ENCODE data around the gene MS4A2.

Gene MS4A2

GRCh38 chr11:60118338-60118737 is 29.9 kb downstream of the MS4A2 start:
- no peak overlapping the region for H3K4me2 ChIP-seq (ENCODE audit: insufficient read depth, low read length)
- H4K20me1 ChIP-seq (ENCODE audit: insufficient read depth, low read length), result no peaks in the 10 kb centered on the region
- DNase-seq, result no peak
- no peak overlapping the region for H2AFZ ChIP-seq (ENCODE audit: low read depth, low read length)
- H3K9me3 ChIP-seq (ENCODE audit: insufficient read depth, low read length, severe bottlenecking), result no peaks in the 10 kb centered on the region
- TF ChIP-seq, protein P1, sequence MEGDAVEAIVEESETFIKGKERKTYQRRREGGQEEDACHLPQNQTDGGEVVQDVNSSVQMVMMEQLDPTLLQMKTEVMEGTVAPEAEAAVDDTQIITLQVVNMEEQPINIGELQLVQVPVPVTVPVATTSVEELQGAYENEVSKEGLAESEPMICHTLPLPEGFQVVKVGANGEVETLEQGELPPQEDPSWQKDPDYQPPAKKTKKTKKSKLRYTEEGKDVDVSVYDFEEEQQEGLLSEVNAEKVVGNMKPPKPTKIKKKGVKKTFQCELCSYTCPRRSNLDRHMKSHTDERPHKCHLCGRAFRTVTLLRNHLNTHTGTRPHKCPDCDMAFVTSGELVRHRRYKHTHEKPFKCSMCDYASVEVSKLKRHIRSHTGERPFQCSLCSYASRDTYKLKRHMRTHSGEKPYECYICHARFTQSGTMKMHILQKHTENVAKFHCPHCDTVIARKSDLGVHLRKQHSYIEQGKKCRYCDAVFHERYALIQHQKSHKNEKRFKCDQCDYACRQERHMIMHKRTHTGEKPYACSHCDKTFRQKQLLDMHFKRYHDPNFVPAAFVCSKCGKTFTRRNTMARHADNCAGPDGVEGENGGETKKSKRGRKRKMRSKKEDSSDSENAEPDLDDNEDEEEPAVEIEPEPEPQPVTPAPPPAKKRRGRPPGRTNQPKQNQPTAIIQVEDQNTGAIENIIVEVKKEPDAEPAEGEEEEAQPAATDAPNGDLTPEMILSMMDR (IDR thresholded peaks at IDR 0.05; ENCODE audit: borderline replicate concordance, extremely low read depth, low read length, poor library complexity, severe bottlenecking), result no peak
- no peak for TF ChIP-seq EZH2 (IDR thresholded peaks at IDR 0.05; ENCODE audit: borderline replicate concordance, low read depth, low read length, severe bottlenecking)
- no peak for ATAC-seq (ENCODE audit: insufficient read depth, low read depth)
- H3K36me3 ChIP-seq (ENCODE audit: insufficient read depth, low read length), result no peaks in the 10 kb centered on the region
- no peaks in the 10 kb centered on the region for H3K79me2 ChIP-seq (ENCODE audit: insufficient read depth, low read length)
- no peak overlapping the region for H3K4me3 ChIP-seq (ENCODE audit: low read depth in 1 of 2, low read length in 2 of 2)
- no peaks in the 10 kb centered on the region for H3K27me3 ChIP-seq (ENCODE audit: insufficient read depth, low read length, poor library complexity)
- no peak overlapping the region for H3K9ac ChIP-seq (ENCODE audit: low read depth, low read length)
- H3K4me1 ChIP-seq (ENCODE audit: insufficient read depth, low read length), result no peaks in the 10 kb centered on the region
- no peak overlapping the region for H3K27ac ChIP-seq (ENCODE audit: low read length)

DNA sequence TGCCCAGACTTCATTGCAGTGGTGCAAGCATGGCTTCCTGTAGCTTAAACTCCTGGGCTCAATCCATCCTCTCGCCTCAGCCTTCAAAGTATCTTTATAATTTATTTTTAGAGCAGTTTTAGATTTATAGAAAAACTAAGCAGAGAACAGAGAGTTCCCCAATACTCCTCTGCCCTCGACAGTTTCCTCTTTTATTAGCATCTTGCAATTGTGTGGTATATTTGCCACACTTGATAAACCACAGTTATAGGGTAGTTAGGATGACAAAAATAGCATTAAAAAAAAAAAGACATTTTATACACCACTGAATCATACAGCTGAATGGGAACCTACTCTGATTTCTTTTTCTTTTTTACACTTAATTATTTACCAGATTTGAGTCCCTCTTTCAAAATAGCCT is 31.2 kb downstream of the MS4A2 start:
- no peak overlapping the region for H3K9ac ChIP-seq (ENCODE audit: low read depth, low read length)
- H2AFZ ChIP-seq (ENCODE audit: low read depth, low read length), result no peak overlapping the region
- no peaks in the 10 kb centered on the region for H3K79me2 ChIP-seq (ENCODE audit: insufficient read depth, low read length)
- H3K27me3 ChIP-seq (ENCODE audit: insufficient read depth, low read length, poor library complexity), result no peaks in the 10 kb centered on the region
- no peaks in the 10 kb centered on the region for H3K36me3 ChIP-seq (ENCODE audit: insufficient read depth, low read length)
- no peak for ATAC-seq (ENCODE audit: insufficient read depth, low read depth)
- no peaks in the 10 kb centered on the region for H3K9me3 ChIP-seq (ENCODE audit: insufficient read depth, low read length, severe bottlenecking)
- TF ChIP-seq, protein P1 (IDR thresholded peaks at IDR 0.05; ENCODE audit: borderline replicate concordance, extremely low read depth, low read length, poor library complexity, severe bottlenecking), result no peak
- TF ChIP-seq EZH2 (IDR thresholded peaks at IDR 0.05; ENCODE audit: borderline replicate concordance, low read depth, low read length, severe bottlenecking), result no peak
- H3K27ac ChIP-seq (ENCODE audit: low read length), result no peak overlapping the region
- H4K20me1 ChIP-seq (ENCODE audit: insufficient read depth, low read length), result no peaks in the 10 kb centered on the region
- DNase-seq, result no peak
- no peak overlapping the region for H3K4me2 ChIP-seq (ENCODE audit: insufficient read depth, low read length)
- no peak overlapping the region for H3K4me3 ChIP-seq (ENCODE audit: low read depth in 1 of 2, low read length in 2 of 2)
- no peaks in the 10 kb centered on the region for H3K4me1 ChIP-seq (ENCODE audit: insufficient read depth, low read length)

GRCh38 chr11:60121264-60121663 is 32.8 kb downstream of the MS4A2 start:
- H3K27ac ChIP-seq (ENCODE audit: low read length), result no peak overlapping the region

More at GRCh38 chr11:60121264-60121663, 32.8 kb downstream of the MS4A2 start:
- DNase-seq, result no peak
- Histone ChIP-seq H3K36me3 (ENCODE audit: insufficient read depth, low read length) (no peaks in the 10 kb centered on the region), H3K4me3 (ENCODE audit: low read depth in 1 of 2, low read length in 2 of 2) (no peak overlapping the region), H4K20me1 (ENCODE audit: insufficient read depth, low read length) (no peaks in the 10 kb centered on the region), H3K9ac (ENCODE audit: low read depth, low read length) (no peak overlapping the region), H3K9me3 (ENCODE audit: insufficient read depth, low read length, severe bottlenecking) (no peaks in the 10 kb centered on the region), H3K4me2 (ENCODE audit: insufficient read depth, low read length) (no peak overlapping the region), H3K79me2 (ENCODE audit: insufficient read depth, low read length) (no peaks in the 10 kb centered on the region), H3K27me3 (ENCODE audit: insufficient read depth, low read length, poor library complexity) (no peaks in the 10 kb centered on the region), H3K4me1 (ENCODE audit: insufficient read depth, low read length) (no peaks in the 10 kb centered on the region), H2AFZ (ENCODE audit: low read depth, low read length) (no peak overlapping the region)
- ATAC-seq (ENCODE audit: insufficient read depth, low read depth), result no peak
- no peak for TF ChIP-seq EZH2 (IDR thresholded peaks at IDR 0.05; ENCODE audit: borderline replicate concordance, low read depth, low read length, severe bottlenecking)
- TF ChIP-seq, protein P1 (IDR thresholded peaks at IDR 0.05; ENCODE audit: borderline replicate concordance, extremely low read depth, low read length, poor library complexity, severe bottlenecking), result no peak
